GM23248 (cell line): ENCODE data around the gene FOXD4L6.
"Not testable (repeated sequence)": the region's sequence is repeated elsewhere in the genome, so short reads cannot be mapped to it uniquely, and the experiment has no call there.

ENCODE experiments used
- EZH2 ChIP-seq: fragments of 200-600 bp; sonication (generic); IDR thresholded peaks from 2 replicates; pipeline ENCODE4 v1.6.1; 2018; ENCODE audit warnings: antibody characterized with exemption, mild to moderate bottlenecking; ENCODE audit not compliant: insufficient read depth, poor library complexity, severe bottlenecking
- EZH2phosphoT487 ChIP-seq: fragments of 200-600 bp; sonication (generic); IDR thresholded peaks from 2 replicates; pipeline ENCODE4 v1.6.1; 2018; ENCODE audit warnings: antibody characterized with exemption, moderate library complexity, mild to moderate bottlenecking, low read depth; ENCODE audit not compliant: insufficient read depth

GRCh38 chr9:41088450-41089059 lies 39.9 kb downstream of the FOXD4L6 start:
- TF ChIP-seq EZH2phosphoT487, EZH2: not testable (repeated sequence)
